GM12873 (cell line): ENCODE data around the gene CTNND1.

ENCODE experiments used
- CTCF ChIP-seq: IDR thresholded peaks from 2 replicates; pipeline ENCODE4 v1.5.1; 2012; ENCODE audit warnings: low read depth, mild to moderate bottlenecking, moderate library complexity, low read length, control low read depth; ENCODE audit not compliant: insufficient read depth; ENCODE audit errors: missing control alignments

CTNND1 gene

GRCh38 chr11:57812634-57813033 is 51.0 kb downstream of the CTNND1 start:
- TF ChIP-seq CTCF = no peak

GRCh38 chr11:57815476-57815875 is 53.9 kb downstream of the CTNND1 start:
- TF ChIP-seq CTCF = no peak

- no peak for TF ChIP-seq CTCF
Observed at GRCh38 chr11:57815877-57816276, 54.3 kb downstream of the CTNND1 start.

GRCh38 chr11:57818812-57819211 is 57.2 kb downstream of the CTNND1 start:
- TF ChIP-seq CTCF = no peak

GRCh38 chr11:57819252-57819979 is 57.8 kb downstream of the CTNND1 start:
- TF ChIP-seq CTCF = no peak

GRCh38 chr11:57823859-57824258 is 62.3 kb downstream of the CTNND1 start:
- no peak for TF ChIP-seq CTCF

GRCh38 chr11:57834852-57835251 is 73.2 kb downstream of the CTNND1 start:
- TF ChIP-seq CTCF = no peak
